Raji (cell line): ENCODE data around the gene HBG2.
"Not testable (repeated sequence)": the region's sequence is repeated elsewhere in the genome, so short reads cannot be mapped to it uniquely, and the experiment has no call there.

Source experiments
- POLR2A ChIP-seq: IDR thresholded peaks from 2 replicates; pipeline ENCODE4 v1.6.1; 2011; ENCODE audit warnings: low read depth, low read length, control low read depth; ENCODE audit not compliant: insufficient read depth

Gene HBG2

DNA sequence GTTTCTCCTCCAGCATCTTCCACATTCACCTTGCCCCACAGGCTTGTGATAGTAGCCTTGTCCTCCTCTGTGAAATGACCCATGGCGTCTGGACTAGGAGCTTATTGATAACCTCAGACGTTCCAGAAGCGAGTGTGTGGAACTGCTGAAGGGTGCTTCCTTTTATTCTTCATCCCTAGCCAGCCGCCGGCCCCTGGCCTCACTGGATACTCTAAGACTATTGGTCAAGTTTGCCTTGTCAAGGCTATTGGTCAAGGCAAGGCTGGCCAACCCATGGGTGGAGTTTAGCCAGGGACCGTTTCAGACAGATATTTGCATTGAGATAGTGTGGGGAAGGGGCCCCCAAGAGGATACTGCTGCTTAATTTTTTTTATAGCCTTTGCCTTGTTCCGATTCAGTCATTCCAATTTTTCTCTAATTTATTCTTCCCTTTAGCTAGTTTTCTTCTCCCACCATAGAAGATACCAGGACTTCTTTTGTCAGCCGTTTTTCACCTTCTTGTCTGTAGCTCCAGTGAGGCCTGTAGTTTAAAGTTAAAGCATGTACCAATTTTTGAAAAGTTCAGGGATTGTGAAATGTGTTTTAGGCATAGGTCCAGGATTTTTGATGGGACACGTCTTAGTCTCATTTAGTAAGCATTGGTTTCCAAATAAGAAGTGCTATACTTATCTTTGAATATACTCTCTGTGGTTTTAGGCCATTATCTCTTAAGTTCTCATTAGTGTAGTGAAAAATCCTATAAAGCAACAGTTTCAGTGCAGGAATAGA is at the start of gene HBG2:
HBG2 (minus strand) TSS at position 136 of the 768 bp plus-strand sequence; CDS start at position 83, 53 bp downstream.
- not testable (repeated sequence) for TF ChIP-seq POLR2A

DNA sequence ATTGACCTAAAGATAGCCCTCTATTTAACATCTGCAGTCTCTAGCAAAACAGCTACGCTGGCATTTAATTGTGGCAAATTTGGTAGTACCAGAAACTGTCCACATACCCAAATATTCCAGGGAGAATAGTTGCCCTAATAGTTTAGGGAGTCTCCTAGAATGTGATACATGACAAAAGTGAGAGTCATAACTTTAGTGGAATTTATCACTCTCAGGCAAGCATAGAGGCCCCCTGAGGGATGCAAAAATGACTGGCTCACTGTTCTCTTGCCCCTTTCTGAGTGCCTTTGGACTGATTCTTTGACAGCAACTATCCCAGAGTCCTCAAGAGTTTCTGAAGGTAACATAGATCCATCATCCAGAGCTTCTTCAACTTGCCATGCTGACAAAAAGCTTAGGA is 49.5 kb upstream of the HBG2 start:
- TF ChIP-seq POLR2A, result no peak

DNA sequence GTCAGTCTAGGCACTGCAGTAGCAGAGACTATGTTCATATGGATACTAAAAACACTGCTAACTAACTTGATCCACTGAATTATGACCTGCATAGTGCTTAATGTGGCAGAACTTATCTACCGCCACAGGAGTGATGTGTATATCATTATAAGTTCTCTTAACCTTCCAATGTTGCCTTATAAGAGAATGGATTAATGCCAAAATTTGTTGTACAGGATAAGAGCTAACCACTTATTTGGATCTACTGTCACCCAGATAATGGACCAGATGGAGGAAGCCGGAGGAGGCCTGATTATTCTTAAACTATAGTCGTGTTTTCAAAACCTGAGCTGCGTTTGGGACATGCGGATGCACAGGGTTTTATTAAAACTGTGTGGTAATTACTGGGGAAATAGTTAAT is 49.0 kb upstream of the HBG2 start:
- no peak for TF ChIP-seq POLR2A

DNA sequence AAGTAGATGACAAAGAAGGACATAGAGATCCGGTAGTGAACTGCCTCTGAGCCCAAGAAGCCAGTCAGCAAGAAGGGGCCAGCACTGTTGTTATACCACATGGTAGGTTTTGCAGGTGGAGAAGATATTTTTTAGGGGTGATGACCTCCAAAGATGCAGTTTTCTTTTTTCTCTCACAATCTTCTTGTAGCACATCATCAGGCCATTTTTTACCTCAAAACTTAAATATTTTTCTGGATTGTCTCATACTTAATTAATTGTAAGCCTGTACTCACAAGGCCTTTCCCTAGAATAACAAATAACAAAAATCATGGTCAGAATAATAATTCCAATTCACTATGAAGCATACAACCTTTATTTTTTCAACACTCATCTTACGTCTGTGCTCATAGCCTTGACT is 47.3 kb upstream of the HBG2 start, which contains the start of gene OR51B4:
OR51B4 (minus strand) TSS at position 101 of the 400 bp plus-strand sequence; CDS start at position 101, 0 bp downstream.
- no peak for TF ChIP-seq POLR2A

DNA sequence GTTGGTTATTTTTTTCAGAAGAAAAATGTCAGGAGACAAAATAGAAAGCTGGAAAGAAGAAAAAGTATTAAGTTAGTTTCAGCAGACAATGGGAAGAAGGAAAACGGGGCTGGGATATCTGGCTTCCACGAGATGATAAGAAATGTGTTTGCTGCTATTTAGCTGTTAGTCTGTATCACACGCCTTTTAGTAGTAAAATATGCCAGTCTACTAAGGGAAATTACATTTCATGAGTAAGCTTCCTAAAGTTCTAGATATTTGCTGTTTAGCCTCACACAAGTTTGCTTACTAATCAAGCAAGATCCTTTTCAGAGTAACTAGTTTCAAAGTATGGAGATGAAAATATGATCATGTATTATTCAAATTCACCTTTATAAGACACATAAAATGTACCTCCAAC is 45.7 kb upstream of the HBG2 start:
- TF ChIP-seq POLR2A, result no peak

DNA sequence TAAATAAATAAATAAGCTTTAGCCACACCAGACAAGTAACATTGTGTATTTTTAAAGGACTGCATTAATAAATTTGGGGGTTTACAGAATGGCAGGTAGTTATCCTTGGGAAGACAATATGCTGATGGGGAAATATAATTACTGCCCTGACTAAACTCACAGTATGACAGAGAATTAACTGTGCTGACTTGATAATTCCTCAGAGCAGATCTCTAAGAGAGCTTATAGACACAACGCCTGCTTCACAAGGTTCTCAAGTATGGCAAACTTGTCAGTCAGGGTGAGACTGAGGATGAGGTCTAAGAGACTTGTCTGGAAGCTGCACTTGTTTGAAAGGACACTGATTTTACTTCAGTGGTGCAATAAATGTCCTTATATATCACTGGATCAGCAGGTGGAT is 43.9 kb upstream of the HBG2 start:
- no peak for TF ChIP-seq POLR2A

DNA sequence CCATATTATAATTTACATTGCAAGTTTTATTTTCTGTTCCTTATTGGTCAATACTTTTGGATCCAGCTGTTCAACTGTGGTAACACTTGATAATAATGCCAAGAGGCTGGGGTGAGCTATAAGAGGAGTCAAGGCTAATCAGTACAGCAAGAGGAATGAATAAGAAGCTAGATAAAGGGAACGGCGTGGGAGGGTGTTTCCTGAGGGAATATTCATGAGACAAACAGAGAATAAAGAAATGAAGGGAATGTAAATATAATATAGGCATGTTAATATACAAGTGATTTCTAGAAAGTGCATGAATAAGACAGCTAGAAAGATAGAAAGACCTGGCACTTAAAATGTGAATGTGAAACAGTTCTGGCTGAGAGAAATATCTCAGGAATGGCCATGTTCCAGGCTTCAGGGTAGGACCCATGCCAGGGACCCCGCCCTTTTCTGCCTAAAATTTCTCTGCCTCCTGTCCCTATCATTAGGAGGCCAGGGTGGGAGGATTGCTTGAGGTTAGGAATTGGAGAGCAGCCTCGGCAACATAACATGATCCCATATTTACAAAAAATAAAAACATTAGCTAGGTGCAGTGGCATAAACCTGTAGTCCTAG is 43.2 kb upstream of the HBG2 start:
- no peak for TF ChIP-seq POLR2A

DNA sequence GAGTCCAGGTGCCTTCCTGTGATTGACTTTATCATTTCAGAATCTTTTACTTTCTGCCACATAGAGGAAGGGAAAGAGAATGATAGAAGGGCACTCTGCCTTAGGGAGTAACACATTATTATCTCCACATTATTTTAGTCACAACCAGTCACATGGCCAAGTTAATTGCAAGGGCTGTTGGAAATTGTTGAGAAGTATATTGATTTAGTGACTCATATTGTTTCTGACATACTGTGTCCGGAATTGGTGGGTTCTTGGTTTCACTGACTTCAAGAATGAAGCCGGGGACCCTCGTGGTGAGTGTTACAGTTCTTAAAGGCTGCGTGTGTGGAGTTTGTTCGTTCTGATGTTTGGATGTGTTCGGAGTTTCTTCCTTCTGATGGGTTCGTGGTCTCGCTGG is 38.4 kb upstream of the HBG2 start:
- TF ChIP-seq POLR2A, result no peak

DNA sequence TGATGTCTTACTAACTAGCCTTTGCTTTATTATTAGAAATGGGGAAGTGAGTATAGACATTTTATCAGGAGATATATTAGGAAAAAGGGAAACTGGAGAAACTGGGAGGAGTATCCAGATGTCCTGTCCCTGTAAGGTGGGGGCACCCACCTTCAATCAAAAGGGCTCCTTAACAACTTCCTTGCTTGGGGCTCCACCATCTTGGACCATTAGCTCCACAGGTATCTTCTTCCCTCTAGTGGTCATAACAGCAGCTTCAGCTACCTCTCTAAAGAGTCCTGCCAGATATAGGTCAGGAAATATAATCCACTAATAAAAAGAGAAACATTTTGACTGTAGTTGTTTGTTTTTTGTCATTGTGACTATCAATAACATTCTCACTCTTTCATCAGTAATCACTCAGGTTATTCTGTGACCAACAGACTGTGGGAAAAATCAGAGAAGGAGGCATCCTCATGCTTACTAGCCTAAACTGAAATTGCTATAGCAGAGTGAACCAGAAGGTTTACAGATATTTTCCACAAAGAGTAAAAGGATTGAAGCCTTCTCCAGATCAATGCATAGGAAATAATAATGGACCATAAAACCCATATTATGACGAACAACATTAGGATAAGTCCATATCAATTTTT is 36.7 kb upstream of the HBG2 start:
- no peak for TF ChIP-seq POLR2A

DNA sequence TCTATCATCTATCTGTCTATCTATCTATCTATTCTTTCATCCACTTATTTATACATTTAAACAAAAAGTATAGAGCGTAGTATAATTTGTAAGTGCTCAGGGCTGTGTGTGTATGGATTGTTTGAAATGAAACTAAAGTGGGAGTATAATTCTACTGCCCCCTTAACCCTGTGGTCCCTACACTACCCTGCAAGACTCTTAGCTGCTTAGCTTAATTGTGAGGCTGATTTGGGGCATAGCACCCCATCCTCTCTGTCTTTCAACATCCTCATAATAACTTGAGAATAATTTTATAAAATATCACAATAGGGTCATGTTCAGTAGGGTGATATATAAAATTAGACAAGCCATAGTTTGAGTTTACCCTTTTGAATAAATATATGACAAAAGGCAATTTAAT is 35.5 kb upstream of the HBG2 start:
- no peak for TF ChIP-seq POLR2A

DNA sequence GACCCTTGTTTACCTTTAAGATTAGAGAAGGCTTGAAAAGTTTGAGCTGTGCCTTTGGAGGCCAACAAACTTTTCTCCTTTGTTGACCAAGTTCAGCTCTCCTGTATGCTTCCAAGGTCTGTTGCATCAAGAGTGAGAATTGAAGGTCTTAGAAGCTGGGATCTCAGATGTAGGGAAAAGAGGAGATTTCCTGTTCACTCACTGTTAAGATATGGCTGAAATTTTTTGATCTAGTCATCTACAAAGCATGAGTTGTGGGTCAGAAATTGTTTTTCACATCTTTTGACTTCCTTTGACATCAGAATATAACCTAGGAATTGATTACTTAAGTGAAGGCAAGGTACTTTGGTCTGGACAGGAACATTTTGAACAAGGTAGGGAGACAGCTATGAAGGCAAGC is 35.1 kb upstream of the HBG2 start:
- TF ChIP-seq POLR2A, result no peak

DNA sequence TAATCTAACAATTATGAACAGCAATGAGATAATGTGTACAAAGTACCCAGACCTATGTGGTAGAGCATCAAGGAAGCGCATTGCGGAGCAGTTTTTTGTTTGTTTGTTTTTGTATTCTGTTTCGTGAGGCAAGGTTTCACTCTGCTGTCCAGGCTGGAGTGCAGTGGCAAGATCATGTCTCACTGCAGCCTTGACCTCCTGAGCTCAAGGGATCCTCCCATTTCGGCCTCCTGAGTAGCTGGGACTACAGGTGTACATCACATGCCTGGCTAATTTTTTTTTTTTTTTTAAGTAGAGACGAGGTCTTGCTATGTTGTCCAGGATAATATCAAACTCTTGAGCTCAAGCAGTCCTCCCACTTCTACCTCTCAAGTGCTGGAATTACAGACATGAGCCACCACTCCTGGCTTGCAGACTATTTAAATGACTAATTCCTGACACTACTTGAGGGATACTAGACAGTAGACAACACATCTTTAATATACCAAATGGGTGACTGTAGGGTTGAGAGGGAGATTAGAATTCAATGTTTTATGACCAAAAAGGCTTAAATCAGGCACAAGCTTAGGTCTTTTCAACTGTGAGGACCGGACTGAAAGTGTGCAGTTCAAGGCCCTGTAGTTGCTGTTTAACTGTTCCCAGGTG is 34.4 kb upstream of the HBG2 start:
- no peak for TF ChIP-seq POLR2A

DNA sequence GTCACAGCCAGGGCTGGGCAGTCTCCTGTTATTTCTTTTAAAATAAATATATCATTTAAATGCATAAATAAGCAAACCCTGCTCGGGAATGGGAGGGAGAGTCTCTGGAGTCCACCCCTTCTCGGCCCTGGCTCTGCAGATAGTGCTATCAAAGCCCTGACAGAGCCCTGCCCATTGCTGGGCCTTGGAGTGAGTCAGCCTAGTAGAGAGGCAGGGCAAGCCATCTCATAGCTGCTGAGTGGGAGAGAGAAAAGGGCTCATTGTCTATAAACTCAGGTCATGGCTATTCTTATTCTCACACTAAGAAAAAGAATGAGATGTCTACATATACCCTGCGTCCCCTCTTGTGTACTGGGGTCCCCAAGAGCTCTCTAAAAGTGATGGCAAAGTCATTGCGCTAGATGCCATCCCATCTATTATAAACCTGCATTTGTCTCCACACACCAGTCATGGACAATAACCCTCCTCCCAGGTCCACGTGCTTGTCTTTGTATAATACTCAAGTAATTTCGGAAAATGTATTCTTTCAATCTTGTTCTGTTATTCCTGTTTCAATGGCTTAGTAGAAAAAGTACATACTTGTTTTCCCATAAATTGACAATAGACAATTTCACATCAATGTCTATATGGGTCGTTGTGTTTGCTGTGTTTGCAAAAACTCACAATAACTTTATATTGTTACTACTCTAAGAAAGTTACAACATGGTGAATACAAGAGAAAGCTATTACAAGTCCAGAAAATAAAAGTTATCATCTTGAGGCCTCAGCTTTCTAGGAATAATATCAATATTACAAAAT is 33.7 kb upstream of the HBG2 start:
- no peak for TF ChIP-seq POLR2A

DNA sequence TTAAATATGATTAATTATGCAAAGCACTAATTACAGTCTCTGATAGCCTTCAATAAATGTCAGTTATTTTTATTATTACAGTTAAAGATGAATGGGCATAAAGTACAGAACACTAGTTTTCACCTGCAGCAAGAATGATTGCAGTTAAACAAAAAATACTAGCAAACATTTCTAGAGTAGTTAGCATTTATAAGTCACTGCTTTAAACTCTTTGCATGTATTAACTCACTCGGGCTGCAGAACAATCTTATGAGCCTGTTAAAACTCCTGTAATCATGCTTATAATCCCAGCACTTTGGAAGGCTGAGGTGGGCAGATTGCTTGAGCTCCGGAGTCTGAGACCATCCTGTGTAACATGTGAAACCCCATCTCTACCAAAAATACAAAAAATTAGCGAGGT is 32.3 kb upstream of the HBG2 start:
- no peak for TF ChIP-seq POLR2A

DNA sequence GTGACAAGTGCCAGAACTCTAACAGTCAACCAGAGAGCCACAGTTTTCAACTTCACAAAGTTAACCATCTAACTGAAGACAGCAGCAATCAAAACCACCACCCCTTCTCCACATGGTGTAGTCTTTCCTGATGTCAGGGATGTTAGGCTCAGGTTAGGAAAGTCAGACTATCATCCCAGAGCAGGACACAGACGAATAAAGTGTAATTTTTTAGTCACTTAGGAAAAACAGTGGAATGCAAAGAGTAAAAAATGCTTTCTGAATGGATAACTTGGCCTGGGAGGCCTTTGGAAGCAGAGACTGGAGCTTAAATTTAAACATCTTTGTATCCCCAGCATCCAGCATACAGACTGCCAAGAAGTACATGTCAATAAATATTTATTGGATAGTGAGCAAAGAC is 31.8 kb upstream of the HBG2 start:
- TF ChIP-seq POLR2A, result no peak
